Coronary artery (tissue), 2 donors: ENCODE results near the gene PASD1.

ENCODE experiments used
- DNase-seq: peaks from one replicate; pipeline ENCODE4 v3.0.0-alpha.2; 2017; ENCODE audit warnings: low spot score
- H3K27ac ChIP-seq, 2 donors: fragments of 200-600 bp; sonication (generic); one replicate each; pipeline ENCODE4 v1.5.1; 2016 to 2019
- H3K4me3 ChIP-seq: fragments of 200-600 bp; sonication (generic); 2 replicates; pipeline ENCODE4 v1.5.1; 2016; ENCODE audit warnings: mild to moderate bottlenecking, moderate library complexity
- TF ChIP-seq, protein P1 (sequence below): fragments of 200-600 bp; sonication (generic); IDR thresholded peaks from one replicate; pipeline ENCODE4 v1.5.1; 2019; ENCODE audit warnings: antibody characterized with exemption

The PASD1 gene

DNA sequence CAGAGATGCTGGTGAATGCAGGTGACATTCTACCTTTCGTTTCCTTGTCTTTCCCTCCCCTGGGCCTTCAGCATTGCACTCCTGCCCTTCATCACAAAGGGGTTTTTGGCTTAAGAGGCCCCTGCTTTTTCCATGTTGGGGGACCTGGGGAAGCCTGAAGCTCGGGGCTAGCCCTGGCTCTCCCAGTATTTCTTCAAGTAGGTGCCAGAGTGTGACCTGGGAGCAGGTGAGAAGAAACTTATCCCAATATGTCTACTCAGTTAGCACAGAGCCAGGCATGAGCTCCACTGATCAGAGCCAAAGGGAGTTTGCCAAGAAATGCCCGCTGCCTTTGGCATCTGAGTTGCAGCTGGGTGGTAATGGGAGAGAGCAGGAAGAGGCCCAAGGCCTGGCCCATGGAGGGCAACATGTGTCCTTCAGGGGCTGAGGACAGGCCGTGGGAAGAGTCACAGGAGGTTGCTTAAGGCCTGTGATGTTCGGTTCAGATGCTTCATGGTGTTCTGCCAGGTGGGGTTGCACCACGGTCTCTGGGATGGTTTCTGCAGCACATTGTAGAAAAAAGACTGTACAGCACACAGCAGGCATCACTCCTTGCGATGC lies 139.4 kb downstream of the PASD1 start:
- Histone ChIP-seq H3K27ac (no peak overlapping the region), H3K4me3 (no peak overlapping the region)
- no peak for DNase-seq
- TF ChIP-seq, protein P1, sequence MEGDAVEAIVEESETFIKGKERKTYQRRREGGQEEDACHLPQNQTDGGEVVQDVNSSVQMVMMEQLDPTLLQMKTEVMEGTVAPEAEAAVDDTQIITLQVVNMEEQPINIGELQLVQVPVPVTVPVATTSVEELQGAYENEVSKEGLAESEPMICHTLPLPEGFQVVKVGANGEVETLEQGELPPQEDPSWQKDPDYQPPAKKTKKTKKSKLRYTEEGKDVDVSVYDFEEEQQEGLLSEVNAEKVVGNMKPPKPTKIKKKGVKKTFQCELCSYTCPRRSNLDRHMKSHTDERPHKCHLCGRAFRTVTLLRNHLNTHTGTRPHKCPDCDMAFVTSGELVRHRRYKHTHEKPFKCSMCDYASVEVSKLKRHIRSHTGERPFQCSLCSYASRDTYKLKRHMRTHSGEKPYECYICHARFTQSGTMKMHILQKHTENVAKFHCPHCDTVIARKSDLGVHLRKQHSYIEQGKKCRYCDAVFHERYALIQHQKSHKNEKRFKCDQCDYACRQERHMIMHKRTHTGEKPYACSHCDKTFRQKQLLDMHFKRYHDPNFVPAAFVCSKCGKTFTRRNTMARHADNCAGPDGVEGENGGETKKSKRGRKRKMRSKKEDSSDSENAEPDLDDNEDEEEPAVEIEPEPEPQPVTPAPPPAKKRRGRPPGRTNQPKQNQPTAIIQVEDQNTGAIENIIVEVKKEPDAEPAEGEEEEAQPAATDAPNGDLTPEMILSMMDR, result no peak

DNA sequence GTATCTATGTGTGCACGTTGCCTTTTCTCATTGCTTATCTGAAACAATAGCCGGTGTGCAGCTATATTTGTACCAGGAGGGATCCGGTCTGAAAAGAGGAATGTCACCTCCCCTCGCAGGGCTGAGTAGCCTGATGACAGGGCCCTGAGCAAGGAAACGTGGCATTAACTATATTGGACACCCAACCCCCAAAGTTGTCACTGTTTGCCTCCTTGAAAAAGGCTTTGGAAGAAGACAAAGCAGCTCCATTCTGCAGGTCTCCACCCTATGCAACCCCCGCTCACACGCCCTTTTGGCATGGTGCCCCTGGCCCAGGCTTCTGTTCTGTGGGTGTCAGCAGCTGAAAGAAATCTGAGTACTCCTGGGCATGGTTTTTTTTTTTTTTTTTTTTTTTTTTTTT lies 140.0 kb downstream of the PASD1 start:
- DNase-seq, result no peak
- H3K4me3 ChIP-seq, result no peak overlapping the region
- no peak overlapping the region for H3K27ac ChIP-seq
- TF ChIP-seq, protein P1, result no peak

DNA sequence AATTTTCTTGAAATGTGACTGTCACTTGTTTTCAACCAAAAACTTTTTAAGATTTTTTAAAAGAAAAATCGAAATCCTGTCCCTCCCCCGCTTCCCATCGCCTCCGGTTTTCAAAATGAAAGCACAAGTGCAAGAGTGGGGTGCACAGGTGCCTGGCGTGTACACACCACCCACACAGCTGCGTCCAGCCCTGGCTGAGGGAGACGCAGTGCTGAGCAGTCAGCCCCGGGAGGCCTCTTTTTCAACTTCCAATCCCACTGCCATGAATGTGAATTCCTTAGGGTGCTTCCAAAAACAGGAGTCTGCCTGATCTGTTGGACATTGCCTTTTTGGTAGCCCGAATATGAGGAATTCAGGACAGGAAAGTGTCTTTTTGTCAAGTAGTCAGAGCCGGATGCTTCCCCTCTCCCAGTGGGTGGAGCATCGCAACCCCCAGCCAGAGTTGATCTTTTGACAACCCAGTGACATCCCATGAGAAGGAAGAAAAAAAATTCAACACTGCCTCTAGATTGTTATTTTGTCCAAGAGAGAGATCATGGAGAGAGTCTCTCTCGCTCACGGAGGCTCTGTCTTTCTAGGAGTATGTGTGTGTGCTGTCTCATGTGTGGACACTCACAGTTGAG lies 140.7 kb downstream of the PASD1 start:
- TF ChIP-seq, protein P1, result no peak
- Histone ChIP-seq H3K27ac (no peak overlapping the region), H3K4me3 (no peak overlapping the region)
- no peak for DNase-seq

DNA sequence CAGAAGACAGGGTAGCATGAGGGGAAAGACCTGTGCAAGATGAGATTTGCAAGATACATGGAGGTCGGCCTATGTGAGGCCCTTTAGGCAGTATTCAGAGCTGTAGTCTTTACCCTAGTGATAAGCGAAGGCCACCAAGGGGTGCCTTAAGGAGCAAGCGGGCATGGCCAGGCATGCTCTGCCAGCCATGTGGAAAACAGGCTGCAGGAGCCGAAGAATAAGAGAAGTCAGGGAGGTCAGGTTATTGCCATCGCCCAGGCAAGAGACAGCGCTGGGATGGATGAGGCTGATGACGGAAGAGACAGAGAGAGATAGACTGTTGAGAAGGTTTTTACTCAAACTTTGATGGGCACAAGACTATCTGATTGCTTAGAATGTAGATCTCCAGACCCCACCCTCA lies 145.3 kb downstream of the PASD1 start:
- TF ChIP-seq, protein P1, result no peak
- no peak overlapping the region for H3K27ac ChIP-seq
- no peak for DNase-seq
- H3K4me3 ChIP-seq, result no peak overlapping the region

DNA sequence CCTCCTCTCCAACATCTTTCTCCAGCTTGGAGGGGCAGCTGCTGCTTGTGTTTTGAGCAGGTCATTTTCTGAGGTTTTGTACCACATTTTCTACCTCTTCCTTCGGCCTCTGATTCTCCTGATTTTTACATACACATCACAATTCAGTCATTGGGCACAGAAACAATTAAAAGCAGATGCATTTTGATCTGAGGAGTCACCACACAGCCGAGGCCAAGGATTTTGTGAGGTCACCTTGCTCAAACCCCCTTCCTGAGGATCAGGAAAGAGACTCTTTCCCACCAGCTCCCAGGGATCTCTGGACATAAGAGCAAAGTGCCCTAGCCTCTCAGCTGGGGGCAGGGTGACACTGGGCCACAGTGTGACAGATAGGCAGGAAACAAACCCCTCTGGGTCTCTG lies 147.0 kb downstream of the PASD1 start:
- Histone ChIP-seq H3K4me3 (no peak overlapping the region), H3K27ac (no peak overlapping the region)
- DNase-seq, result no peak
- TF ChIP-seq, protein P1, result no peak

DNA sequence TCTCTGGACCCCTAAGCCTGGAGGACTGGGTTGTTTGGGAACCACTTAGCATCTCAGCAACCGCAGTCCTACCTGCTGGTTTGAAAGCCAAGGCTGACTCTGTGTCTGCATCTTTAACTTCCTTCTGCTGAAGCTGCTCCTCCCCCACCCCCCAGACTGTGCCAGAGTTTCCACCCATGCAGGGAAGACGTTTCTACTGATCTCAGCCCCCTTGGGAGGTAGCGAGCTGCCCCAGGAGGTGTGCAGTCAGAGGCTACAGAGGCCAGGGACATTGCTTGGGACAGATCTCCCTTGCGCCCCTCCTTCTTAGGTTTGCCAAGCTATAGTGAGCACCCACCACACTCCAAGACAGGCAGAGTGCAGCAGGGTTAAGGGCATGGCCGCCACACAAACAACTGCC lies 147.7 kb downstream of the PASD1 start:
- DNase-seq, result no peak
- Histone ChIP-seq H3K4me3 (no peak overlapping the region), H3K27ac (no peak overlapping the region)
- TF ChIP-seq, protein P1, result no peak

DNA sequence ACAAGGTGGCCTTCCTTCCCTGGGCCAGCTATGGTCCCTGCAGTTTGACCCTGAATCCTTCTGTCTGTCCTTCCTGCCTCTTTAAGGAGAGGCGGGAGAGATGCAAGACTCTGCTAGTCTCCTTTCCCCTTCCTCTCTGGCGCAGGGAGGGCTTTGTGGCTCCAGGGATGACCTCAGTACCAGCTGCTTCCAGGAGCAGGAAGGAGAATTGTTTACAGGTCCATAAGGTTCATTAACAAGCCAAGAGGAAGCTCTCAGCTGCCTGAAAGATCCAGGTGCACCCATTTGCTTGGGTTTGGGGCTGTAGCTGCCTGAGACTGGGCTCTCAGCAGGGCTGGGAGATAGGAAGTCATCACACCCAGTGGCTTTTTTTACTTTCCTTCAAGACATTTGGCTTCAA lies 148.3 kb downstream of the PASD1 start:
- Histone ChIP-seq H3K27ac (no peak overlapping the region), H3K4me3 (no peak overlapping the region)
- TF ChIP-seq, protein P1, result no peak
- DNase-seq, result no peak
